HG02763 (cell line): ENCODE measurements around the gene TARBP1.
"Not testable (repeated sequence)": the region's sequence is repeated elsewhere in the genome, so short reads cannot be mapped to it uniquely, and the experiment has no call there.

Experiments
- ATAC-seq: cut with Tn5 transposase; IDR thresholded peaks from one replicate; pipeline ENCODE4 v1.9.1; 2021; ENCODE audit warnings: mild to moderate bottlenecking, moderate library complexity; ENCODE audit not compliant: unreplicated experiment

Gene TARBP1

DNA sequence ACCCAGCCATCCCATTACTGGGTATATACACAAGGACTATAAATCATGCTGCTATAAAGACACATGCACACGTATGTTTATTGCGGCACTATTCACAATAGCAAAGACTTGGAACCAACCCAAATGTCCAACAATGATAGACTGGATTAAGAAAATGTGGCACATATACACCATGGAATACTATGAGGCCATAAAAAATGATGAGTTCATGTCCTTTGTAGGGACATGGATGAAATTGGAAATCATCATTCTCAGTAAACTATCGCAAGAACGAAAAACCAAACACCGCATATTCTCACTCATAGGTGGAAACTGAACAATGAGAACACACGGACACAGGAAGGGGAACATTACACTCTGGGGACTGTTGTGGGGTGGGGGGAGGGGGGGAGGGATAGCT lies 79.5 kb downstream of the TARBP1 start:
- ATAC-seq, result not testable (repeated sequence)

DNA sequence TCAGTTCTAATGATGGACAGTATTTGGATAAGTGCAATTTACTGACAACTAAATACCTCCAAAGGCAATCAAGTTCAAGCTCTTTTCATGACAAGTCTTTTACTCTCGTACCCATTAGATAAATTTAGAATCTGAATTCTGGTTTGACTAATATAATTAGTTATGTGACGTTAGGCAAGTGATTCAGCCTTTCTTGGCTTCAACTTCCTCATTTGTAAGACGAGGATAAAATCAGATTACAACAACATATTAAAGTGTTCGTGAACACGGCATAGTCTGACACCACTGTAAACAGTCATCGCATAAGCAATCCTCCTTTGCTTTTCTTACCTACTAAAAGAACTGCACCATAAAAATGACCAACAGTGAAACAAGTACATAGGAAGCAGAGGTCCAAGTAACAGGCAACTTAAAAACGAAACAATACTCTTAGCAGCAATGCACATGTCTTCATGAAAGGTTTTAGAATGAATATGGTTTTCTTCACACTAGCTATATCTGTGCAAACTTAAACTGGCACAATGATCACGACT lies 80.1 kb downstream of the TARBP1 start:
- peak; percentile 45 for ATAC-seq

DNA sequence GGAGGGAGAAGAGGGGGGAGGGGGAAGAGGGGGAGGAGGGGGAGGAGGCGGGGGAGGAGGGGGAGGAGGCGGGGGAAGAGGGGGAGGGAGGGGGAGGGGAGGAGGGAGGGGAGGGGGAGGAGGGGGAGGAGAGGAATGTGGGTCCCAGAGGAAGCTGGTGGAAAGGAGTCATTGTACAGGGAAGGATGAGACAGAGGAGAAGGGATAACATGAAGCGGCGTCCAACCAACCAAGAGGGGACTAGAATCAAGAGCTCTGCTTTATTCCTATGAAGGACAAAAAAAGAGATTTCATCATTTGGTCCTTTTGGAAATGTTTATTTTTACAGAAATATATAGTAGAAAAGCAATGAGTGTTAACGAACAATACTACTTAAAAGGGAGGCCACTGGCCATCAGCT lies 81.2 kb downstream of the TARBP1 start:
- no peak for ATAC-seq

DNA sequence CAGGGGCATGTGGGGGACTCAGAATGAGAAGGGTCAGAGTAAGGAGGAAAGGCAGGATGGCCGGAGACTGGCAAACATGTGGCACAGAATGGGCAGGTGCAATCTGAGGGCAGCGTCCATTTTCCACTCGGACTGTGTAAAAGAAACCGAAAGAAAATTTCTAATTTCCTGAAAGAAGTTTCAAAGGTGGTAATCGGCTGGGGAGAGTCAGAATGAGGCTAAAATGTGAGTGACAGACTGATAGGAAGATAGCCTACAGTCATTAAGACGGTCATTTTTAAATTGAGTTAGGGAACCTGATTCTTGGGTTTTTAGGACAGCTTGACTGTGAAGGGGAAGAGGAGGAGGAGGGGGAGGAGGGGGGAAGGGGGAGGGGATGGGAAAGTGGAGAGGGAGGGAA lies 82.1 kb downstream of the TARBP1 start:
- ATAC-seq, result no peak

DNA sequence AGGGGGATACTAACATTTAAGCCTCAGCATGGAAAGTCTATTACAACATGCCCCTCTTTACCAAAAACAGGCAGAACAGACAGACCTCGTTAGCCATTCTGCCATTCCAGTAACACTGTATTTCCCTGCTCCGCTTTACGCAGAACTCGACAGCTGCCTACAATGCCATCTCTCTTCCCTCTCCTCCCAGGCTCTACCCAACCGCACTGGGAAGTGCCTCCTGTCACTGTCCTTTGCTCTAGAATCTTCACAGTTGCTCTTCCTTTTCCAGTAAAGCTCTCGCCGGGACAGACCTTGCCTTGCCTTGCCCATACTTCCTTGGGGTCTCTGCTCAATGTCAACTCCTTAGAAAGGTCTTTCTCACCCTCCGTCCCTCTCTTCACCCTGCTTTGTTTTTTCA lies 82.9 kb downstream of the TARBP1 start:
- ATAC-seq, result no peak

DNA sequence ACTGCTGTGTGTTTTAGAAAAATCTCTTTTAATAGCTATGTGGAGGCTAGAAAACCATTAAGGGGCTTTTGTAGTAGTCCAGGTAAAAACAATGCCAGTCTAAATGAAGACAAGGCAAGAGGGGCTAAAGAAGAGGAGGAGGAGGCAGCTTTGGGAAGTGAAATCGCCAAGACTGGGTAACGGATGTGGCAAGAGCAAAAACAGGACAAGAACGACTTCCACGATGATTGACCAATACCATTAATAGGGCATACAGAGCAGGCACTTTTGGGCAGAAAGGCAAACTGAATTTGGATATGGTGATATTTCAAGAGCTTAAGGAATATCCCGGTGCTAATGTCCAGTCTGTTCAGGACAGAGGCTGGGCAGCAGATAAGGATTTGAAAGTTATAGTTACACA lies 83.7 kb downstream of the TARBP1 start:
- ATAC-seq, result no peak

DNA sequence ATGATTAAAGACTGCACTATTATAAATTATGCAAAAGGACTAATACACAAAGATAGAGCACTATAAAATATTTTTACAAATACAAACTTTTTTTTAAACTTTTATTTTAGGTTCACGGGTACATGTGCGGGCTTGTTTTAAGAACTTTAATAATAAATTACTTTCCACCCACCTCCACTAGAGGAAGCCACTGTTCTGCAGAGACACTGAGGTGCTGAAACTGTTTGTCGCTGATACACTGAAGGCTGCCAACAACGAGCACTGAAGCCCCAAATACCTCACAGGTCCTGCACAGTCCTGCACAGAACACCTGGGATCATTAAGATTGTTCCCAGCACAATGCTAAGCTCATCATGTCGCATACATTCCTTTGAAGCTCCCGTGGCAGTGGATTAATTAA lies 85.8 kb downstream of the TARBP1 start:
- no peak for ATAC-seq

DNA sequence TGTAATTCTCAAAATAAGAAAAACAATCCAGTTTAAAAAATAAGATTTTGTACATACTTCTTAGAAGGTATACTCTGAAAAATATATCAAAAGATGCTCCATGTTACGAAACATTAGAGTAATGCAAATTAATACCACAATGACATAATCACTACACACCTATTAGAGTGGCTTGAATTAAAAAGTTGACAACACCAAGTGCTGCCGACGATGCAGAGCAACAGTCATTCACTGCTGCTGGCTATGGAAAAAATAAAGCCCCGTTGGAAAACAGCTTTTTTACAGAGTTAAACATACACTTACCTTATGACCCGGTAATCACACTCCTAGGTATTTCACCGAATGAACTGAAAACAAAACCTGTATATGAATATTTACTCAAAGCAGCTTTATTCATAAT lies 90.9 kb downstream of the TARBP1 start:
- no peak for ATAC-seq

DNA sequence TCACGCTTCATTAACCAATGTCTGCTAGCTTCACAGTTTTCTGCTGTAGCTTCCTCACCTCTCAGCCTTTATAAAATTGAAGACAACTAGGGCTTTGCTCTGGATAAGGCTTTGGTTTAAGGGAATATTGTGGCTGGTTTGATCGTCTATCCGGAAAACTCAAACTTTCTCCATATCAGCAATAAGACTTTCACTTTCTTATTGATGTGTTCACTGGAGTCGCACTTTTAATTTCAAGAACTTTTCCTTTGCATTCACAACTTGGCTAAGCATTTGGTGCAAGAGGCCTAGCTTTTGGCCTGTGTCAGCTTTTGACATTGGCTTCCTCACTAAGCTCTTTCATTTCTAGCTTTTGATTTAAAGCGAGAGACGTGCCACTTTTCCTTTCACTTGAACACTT lies 92.9 kb downstream of the TARBP1 start:
- no peak for ATAC-seq

DNA sequence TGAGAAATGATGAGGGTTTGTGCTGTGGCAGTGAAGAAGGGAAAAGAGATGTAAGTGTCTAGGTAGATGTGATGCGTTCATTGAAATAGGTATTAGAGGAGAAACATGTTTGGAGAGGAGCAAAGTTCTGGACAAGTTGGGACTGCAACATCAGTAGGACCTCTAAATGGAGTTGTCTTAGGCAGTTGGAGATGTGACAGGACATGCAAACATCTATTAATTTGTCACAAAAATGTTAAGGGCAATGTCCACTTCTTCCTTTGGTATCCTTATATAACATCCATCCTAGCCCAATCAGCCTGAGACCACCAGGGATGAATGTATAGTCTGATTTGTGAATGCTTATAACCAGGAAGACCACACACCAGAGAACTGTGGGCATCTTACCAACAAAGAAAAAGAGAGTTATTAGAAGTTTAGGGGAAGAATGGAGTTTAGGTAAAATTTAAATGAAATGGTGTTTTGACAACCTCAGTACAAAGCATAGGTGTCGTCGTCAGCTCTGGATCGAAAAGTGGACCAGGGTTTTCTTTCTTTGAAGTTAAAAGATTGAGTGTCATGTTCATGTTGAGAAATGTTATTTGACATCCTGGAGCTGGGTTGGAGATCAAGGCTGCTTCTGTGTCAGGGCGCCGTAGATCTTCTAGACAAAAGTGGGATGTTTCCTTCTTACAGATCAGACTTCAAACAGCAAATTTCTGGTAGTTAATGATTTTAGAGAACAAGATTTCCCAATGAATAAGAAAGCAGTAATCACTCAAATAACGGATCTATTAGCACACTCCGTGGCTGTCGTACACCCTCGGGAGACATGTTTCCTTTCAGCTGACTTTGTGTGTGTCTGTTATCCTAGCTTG lies 97.1 kb downstream of the TARBP1 start:
- no peak for ATAC-seq

DNA sequence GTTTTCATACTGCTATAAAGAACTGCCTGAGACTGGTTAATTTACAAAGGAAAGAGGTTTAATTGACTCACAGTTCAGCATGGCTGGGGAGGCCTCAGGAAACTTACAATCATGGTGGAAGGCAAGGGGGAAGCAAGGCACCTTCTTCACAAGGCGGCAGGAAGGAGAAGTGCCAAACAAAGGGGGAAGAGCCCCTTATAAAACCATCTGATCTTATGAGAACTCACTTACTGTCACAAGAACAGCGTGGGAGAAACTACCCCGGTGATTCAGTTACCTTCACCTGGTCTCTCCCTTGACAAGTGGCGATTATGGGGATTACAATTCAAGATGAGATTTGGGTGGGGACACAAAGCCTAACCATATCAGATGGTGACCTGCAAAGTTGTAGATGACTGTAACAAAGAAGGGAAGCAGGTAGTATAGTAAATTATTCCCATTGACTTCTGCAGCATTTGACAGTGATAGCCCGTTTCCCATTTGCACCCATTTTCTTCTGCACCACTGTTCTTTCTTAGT lies 99.3 kb downstream of the TARBP1 start:
- ATAC-seq, result not testable (repeated sequence)

DNA sequence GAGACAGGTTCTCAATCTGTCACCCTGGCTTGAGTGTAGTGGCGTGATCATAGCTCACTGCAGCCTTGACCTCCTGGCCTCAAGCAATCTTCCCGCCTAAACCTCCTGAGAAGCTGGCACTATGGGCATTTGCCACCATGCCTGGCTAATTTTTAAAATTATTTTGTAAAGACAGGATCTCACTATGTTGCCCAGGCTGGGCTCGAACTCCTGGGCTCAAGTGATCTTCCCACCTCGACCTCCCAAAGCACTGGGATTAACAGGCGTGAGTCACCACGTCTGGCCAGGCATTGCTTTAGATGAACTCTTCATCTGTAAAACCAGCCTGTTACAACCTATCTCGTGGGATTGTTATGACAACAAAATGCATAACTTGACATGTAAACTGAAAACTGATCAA lies 103.3 kb downstream of the TARBP1 start:
- no peak for ATAC-seq

DNA sequence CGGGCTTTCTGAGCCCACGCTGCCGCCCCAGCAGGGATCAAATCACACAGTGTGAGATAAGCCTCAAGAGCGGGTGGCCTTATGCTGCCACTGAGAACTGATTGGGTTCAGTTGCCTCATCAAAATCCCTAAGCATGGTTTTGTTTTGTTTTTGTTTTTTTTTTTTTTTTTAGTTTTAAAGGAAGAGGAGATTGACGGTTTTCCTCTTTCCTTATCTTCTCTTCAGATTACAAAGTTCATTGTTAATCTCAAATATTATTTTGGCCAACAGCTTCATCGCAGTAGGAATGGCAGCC lies 105.1 kb downstream of the TARBP1 start:
- no peak for ATAC-seq

DNA sequence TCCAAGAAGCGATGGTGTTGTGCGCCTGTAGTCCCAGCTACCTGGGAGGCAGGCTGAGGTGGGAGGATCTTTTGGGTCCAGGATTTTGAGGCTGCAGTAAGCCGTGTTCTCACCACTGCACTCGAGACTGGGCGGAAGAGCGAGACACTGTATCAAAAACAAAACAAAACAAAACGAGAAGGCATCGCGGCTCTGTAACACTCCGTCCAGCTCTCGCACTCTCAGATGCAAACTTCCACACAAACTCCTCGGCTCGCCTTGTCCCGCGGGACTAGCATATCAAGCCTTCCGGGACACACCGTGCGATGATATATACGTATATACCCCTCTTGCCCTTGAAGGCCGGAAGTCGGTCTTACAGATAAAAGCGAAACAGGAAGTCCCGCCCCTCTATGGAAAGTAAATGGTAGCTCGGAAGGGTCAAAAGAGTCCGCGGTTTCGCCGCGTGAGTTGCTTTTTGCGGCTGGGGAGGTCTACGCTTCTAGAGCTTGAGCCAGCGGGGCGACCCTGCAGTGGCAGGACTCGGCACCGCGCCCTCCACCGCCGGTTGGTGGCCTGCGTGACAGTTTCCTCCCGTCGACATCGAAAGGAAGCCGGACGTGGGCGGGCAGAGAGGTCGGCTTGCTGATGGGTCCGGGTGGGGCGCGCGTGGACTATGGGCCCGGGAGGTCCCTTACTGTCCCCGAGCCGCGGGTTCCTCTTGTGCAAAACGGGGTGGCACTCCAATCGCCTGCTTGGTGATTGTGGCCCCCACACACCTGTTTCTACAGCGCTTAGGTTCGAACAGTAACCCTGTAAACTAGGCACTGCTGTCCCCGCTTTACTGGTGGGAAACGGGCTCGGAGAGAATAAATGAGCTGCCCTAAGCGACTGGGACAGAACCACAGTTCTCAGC lies 105.7 kb downstream of the TARBP1 start, which contains the start of gene COA6:
Gene COA6 (plus strand): TSS at position 393 of the 895 bp plus-strand sequence. CDS start 11 bp downstream, at position 404.
- ATAC-seq, result peak; percentile 92

DNA sequence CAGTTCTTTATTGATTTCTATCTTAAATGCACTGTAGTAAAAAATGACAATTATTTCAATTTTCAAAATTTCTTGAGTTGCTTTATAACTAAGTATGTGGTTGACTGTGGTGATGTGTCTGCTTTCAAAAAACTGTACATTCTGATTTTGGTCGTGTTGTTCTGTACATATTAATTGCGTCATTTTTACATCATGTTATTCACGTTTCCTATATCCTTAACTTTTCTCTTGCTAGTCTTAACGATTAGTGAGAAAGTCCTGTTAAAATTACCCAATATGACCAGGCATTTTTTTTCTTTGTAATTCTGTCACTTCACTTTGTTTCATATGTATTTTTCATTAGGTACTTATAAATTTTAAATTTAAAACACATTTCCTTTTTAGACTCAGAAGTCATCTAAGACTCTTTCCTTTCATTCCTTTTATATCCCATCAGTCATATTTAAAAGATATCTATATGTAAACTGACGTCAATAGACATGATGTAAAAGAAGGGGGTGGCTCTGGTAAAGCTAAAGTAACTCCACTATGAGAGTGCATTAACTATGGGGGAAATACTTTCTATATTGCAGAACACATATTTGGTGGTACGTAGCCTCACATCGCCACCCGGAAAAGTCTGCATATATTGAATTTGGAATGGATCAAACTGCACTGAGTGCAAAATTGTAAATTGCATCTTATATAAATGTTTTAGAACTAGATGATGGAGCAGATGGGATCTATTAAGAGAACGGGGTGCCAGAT lies 106.8 kb downstream of the TARBP1 start:
- ATAC-seq, result no peak

DNA sequence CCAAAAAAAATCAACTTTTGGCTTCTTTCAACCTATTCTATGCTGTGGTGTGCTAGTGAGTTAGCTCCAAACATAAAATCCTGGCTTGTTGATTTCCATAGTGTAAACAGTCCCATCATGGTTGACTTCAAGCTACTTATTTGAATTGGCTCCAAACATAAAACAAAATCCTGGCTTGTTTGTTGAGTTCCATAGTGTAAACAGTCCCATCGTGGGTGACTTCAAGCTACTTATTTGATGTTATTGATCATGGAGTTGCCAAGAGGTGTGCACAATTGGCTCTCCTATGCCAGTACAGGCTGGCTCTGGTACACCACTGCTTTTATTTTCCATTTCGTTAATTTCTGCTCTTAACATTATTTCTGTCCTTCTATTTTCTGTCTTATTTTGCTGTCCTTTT lies 107.6 kb downstream of the TARBP1 start:
- no peak for ATAC-seq

DNA sequence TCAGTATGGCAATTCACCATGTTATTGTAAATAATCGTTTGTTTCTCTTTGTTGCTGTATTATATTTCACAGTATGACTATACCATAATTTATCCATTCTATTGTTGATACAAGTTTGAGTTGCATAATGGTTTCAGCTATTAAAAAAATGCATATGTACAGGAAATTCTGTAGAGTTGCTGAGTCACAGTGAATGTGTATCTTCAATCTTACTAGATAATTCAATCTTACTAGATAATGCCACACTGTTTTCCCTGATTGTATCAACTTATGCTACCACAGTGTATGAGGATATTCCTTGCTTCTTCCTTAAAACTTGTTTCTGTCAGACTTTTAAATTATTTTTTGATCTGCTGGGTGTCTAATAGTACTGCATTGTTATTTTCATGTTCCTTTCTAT lies 109.2 kb downstream of the TARBP1 start:
- ATAC-seq, result no peak

DNA sequence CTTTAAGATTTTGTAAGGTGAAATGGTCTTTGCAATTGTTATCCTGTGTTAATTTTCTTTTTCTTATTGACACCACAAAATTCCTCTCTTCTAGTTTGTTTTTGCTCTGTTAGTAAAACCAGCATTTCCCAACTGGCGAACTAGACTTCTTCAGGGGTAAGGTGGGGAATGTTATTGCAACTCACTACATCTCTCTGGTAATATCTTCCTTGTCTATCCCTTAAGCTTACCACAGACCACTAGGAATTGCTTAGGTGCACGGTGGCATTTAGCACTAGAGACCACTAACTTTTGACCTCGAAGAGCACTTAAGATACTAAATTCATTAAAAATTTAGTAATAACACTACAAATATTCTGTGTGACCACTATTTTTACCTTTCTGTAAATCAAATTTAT lies 109.9 kb downstream of the TARBP1 start:
- no peak for ATAC-seq

DNA sequence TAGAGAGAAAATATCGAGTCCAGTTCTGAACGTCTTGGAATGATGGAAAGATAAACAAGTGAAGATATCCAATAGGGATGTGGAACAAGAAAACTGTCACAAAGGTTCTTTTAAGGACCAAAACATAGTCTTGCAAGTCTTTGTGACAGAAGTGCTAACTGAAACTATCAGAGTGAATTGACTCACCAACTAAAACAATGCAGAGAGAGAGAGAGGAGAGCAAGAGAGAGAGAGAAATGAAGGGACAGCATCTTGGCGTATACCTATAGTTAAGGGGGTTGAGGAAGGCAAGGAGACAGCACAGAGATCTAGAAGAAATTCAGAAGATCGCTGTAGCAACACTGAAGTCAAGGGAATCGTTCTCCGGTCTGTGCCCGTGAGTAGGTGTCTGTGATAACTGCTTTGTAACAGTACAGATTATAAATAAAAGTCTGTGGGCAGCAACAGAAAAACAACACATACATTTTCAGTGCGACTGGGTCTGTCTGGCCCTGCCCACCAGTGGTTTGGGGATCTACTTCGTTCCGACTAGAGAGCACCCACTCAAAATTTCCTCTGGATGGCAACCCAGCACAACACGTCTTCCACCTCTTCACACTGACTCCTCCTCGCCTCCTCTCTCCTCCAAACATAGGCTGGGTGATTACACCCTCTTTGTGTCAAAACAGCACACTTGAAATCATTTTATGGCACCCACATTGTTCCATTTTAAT lies 110.5 kb downstream of the TARBP1 start:
- ATAC-seq, result no peak

DNA sequence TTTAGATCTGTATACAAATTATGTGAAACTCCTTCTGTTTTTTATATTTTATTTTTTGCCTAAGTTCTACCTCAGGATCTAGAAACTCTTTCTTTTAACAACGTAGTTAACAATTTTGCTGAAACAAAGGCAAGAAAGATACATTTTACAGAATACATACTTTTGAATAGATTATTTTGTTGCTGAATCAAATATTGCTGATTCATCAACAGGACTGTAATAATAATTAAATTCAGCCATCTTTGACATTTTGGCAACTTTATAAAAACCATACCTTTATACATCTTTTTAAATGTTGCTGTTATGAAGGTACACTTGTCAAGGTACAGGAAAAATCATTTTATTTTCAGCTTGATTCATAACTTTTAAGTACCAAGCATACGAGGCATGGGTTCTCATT lies 116.4 kb downstream of the TARBP1 start:
- no peak for ATAC-seq
